ENCODE data around the gene RGS5. TPM values are rescaled to one million over a fixed set of nuclear protein-coding genes. Genes with fewer than 3 reads are reported as not detected.

The RGS5 gene
- total RNA-seq, 4 donors from 2014 or later = 88.9 to 455 (median 205) TPM

DNA sequence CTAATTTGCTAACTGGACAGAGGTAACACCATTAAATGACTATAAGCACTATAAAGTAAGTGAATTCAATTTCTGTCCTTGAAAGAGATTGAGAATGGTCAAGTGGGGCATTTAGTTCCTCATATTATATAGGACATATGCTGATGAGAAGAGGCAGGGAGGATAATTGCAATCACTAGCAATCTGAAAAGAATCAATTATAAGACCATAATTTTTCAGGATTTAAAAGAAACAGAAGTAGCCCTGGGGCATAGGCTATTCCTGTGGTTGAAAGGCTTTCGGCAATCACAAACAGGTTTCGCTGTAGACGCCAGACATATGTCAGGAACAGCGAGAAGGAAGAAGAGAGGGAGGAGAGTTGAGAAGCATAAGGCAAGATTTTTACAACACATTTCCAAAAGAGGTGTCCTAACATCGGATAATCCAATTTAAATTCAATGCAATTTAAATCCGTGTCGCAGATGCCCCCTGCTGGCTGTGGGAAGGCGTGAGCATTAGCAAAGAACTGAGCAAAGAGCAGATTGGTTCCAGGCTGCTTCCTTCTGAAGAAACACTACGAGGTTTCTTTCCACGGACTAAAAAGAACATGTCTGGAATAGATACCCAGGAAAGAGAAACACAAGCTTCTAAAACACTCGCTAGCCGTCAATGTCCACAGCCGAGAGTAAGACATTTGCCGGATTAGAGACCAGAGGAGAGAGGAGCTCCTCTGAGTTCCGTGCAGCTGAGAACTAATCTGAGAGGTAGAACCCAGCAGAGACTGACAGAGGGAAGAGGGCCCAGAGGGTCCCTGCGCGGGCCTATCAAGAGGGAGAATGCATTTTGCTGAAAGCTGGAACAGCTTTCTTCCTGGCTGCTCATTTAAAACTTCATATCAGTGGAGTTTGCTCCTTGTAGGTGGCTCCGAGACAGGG is 27.9 kb downstream of the RGS5 start:
- TF ChIP-seq, protein P1, sequence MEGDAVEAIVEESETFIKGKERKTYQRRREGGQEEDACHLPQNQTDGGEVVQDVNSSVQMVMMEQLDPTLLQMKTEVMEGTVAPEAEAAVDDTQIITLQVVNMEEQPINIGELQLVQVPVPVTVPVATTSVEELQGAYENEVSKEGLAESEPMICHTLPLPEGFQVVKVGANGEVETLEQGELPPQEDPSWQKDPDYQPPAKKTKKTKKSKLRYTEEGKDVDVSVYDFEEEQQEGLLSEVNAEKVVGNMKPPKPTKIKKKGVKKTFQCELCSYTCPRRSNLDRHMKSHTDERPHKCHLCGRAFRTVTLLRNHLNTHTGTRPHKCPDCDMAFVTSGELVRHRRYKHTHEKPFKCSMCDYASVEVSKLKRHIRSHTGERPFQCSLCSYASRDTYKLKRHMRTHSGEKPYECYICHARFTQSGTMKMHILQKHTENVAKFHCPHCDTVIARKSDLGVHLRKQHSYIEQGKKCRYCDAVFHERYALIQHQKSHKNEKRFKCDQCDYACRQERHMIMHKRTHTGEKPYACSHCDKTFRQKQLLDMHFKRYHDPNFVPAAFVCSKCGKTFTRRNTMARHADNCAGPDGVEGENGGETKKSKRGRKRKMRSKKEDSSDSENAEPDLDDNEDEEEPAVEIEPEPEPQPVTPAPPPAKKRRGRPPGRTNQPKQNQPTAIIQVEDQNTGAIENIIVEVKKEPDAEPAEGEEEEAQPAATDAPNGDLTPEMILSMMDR (IDR thresholded peaks at IDR 0.05) = peak; percentile 89 to 91 (median 89)
- TF ChIP-seq POLR2A (IDR thresholded peaks at IDR 0.05; ENCODE audit: low read depth) = no peak
- Histone ChIP-seq H3K27me3 (no peaks in the 10 kb centered on the region), H3K36me3 (no peaks in the 10 kb centered on the region), H3K9me3 (no peaks in the 10 kb centered on the region), H3K4me1 (peaks cover 0 to 57% (median 51%) of the 10 kb centered on the region in 4 donors), H3K4me3 (peak overlapping the region; percentile 6 to 38 (median 34)), H3K27ac (replicated peaks in 1 of 4) (peak overlapping the region; percentile 44 to 69 (median 62))
- no peak for DNase-seq (ENCODE audit: extremely low spot score)
- 30% methylated on average over 18 of the region's 18 CpGs for WGBS
- intact Hi-C loops (cut with DNase I) = loop anchor here (2.0 to 5.0 kb wide), 4 partner anchors 106 to 312 kb away; partner anchors contain the start of genes CCDC190 and RGS4

DNA sequence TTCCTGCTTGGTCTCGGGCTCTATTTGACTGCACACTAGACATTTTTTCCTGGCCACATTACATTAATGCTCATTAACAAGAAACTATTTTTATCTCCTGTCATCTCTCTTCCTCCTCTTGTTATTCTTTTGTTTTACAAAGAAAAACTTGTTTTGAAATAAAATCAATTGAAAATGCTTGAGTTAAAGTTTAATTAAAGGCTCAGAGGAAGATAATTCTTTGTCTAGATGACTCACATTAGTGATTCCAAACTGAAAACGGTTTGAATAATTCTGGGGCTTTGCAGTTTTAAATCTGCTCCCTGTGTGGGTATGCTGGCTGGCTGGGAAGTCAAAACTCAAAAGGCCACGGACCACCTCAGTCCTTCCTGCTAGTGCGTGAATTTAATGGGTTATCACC is 29.6 kb downstream of the RGS5 start:
- peaks cover 0 to 64% (median 59%) of the 10 kb centered on the region in 4 donors for H3K4me1 ChIP-seq
- intact Hi-C loops (cut with DNase I) = loop anchor here (5.0 kb wide), 1 partner anchor 296 kb away; no protein-coding TSS in a partner anchor
- 28% methylated on average over 4 of the region's 4 CpGs for WGBS
- no peak for TF ChIP-seq POLR2A (IDR thresholded peaks at IDR 0.05; ENCODE audit: low read depth)
- TF ChIP-seq, protein P1 (IDR thresholded peaks at IDR 0.05) = no peak
- TF ChIP-seq EP300 (IDR thresholded peaks at IDR 0.05) = no peak
- no peak for TF ChIP-seq POLR2AphosphoS5 (IDR thresholded peaks at IDR 0.05)
- no peak overlapping the region for H3K4me3 ChIP-seq
- H3K9me3 ChIP-seq = no peaks in the 10 kb centered on the region
- H3K27me3 ChIP-seq = no peaks in the 10 kb centered on the region
- no peaks in the 10 kb centered on the region for H3K36me3 ChIP-seq
- H3K27ac ChIP-seq (replicated peaks in 1 of 4) = peak overlapping the region; percentile 22 to 67 (median 46)
- no peak for DNase-seq (ENCODE audit: extremely low spot score)

DNA sequence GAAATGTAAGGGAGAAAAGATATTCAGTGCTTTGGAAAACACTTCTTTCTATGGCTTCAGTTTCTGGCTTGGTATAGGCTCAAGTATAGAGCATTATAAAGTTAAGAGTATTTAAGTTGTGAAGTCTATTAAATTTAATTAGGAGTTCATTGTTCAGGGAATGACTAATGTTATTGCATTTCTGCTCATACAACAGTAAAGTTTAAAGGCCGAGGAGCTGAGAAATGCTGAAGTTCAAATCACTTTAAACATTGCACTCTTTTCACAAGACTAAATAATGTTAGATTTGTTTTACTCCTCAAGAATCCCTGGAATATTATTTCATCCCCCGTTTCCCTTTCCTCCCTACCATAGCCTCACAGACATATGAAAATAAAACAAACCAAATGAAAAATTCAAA is 30.1 kb downstream of the RGS5 start:
- Histone ChIP-seq H3K9me3 (no peaks in the 10 kb centered on the region), H3K4me3 (no peak overlapping the region), H3K36me3 (no peaks in the 10 kb centered on the region), H3K27ac (replicated peaks in 1 of 4) (peak overlapping the region; percentile 22 to 67 (median 46)), H3K4me1 (peaks cover 2 to 69% (median 64%) of the 10 kb centered on the region in 4 donors), H3K27me3 (no peaks in the 10 kb centered on the region)
- WGBS = 33% methylated on average over 2 of the region's 2 CpGs
- intact Hi-C loops (cut with DNase I) = loop anchor here (5.0 kb wide), 1 partner anchor 295 kb away; no protein-coding TSS in a partner anchor
- no peak for DNase-seq (ENCODE audit: extremely low spot score)
- TF ChIP-seq, protein P1 (IDR thresholded peaks at IDR 0.05) = no peak
- TF ChIP-seq POLR2AphosphoS5 (IDR thresholded peaks at IDR 0.05) (no peak), POLR2A (IDR thresholded peaks at IDR 0.05; ENCODE audit: low read depth) (no peak), EP300 (IDR thresholded peaks at IDR 0.05) (no peak)

DNA sequence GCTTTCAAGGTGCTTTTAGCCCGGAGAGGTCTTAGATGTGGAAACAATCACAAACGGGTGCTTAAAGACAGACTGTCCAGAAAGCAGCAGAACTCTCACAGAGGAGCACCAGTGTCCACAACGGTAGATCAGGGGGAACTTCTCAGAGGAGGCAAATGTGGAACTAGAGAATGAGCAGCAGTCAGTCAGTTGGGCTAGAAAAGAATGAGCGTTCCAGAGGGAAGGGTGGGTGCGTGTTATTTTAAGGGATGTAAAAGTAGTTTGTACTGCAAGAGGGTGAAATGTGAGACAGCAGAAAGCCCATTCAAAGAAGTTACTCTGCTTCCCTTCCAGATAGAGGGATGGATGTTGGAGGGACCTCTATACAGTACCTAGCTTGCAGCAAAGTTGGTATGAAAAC is 30.9 kb downstream of the RGS5 start:
- no peaks in the 10 kb centered on the region for H3K27me3 ChIP-seq
- no peak for DNase-seq (ENCODE audit: extremely low spot score)
- peaks cover 10 to 76% (median 72%) of the 10 kb centered on the region in 4 donors for H3K4me1 ChIP-seq
- H3K9me3 ChIP-seq = no peaks in the 10 kb centered on the region
- intact Hi-C loops (cut with DNase I) = loop anchor here (5.0 kb wide), 1 partner anchor 295 kb away; no protein-coding TSS in a partner anchor
- TF ChIP-seq POLR2AphosphoS5 (IDR thresholded peaks at IDR 0.05) (no peak), EP300 (IDR thresholded peaks at IDR 0.05) (no peak), POLR2A (IDR thresholded peaks at IDR 0.05; ENCODE audit: low read depth) (no peak)
- TF ChIP-seq, protein P1 (IDR thresholded peaks at IDR 0.05) = no peak
- H3K27ac ChIP-seq (replicated peaks in 1 of 4) = peak overlapping the region; percentile 22 to 67 (median 46)
- WGBS = 42% methylated on average over 5 of the region's 5 CpGs
- no peak overlapping the region for H3K4me3 ChIP-seq
- no peaks in the 10 kb centered on the region for H3K36me3 ChIP-seq
